Testis (tissue), 3 donors: ENCODE measurements around the gene FHIT. TPM values are rescaled to one million over a fixed set of nuclear protein-coding genes. Genes with fewer than 3 reads are reported as not detected.

Experiments
- DNase-seq: peaks from one replicate; pipeline ENCODE4 v3.0.0-alpha.2; 2019
- H3K27ac ChIP-seq, 2 donors: fragments of 200-600 bp; sonication (generic); one replicate each; pipeline ENCODE4 v1.5.1; 2019
- H3K27me3 ChIP-seq: fragments of 200-600 bp; sonication (generic); one replicate; pipeline ENCODE4 v1.5.1; 2019
- H3K36me3 ChIP-seq: fragments of 200-600 bp; sonication (generic); one replicate; pipeline ENCODE4 v1.5.1; 2017; ENCODE audit warnings: low read depth; ENCODE audit errors: missing control alignments
- H3K4me1 ChIP-seq: fragments of 200-600 bp; sonication (generic); one replicate; pipeline ENCODE4 v1.5.1; 2019
- H3K4me3 ChIP-seq, 2 donors: fragments of 200-600 bp; sonication (generic); one replicate each; pipeline ENCODE4 v1.5.1; 2017 to 2019
- H3K9me3 ChIP-seq: fragments of 200-600 bp; sonication (generic); one replicate; pipeline ENCODE4 v1.5.1; 2017
- POLR2A ChIP-seq: fragments of 450-650 bp; IDR thresholded peaks from one replicate; pipeline ENCODE4 v1.6.1; 2017; ENCODE audit warnings: antibody characterized with exemption, mild to moderate bottlenecking, moderate library complexity
- WGBS, 2 donors: methylation state at CpG; one replicate each; pipeline ENCODE4 v1.1.5; 2018; 5-methylcytosine and 5-hydroxymethylcytosine counted together
- intact Hi-C: fragments of 100-400 bp; cut with DNase I; formaldehyde crosslinking; loops from one replicate; pipeline ENCODE4 v1.15.1; 2023; ENCODE audit warnings: low total_unique reads
- polyA plus RNA-seq: library from polyadenylated mRNA; stranded (reverse); fragments of 350-450 nt; fragmentation: Illumina TruSeq; extraction: RNeasy Lipid Tissue Mini Kit (QIAGEN cat#74804); gene quantifications from one replicate; pipeline ENCODE4 v1.2.3, GENCODE V29; 2014; ENCODE audit warnings: low read depth, low replicate concordance; ENCODE audit not compliant: insufficient read depth
- total RNA-seq, 2 donors: library from RNA; depleted of rRNA; stranded (reverse); fragments of >200 nt; gene quantifications; one replicate each; pipeline ENCODE4 v1.2.3, GENCODE V29; 2016
- TF ChIP-seq, protein P1 (sequence below), 3 experiments: fragments of 450-650 bp in 2 of 3; fragments of 200-600 bp in 1 of 3; sonication (generic) in 1 of 3; IDR thresholded peaks; one replicate each; pipeline ENCODE4 v1.5.1; 2016 to 2019; ENCODE audit warnings: antibody characterized with exemption in 3 of 3, mild to moderate bottlenecking in 2 of 3, moderate library complexity in 1 of 3

Gene FHIT
- total and polyA plus RNA-seq, 3 donors from 2014 or later = 10.1 to 29.6 (median 15.5) TPM

DNA sequence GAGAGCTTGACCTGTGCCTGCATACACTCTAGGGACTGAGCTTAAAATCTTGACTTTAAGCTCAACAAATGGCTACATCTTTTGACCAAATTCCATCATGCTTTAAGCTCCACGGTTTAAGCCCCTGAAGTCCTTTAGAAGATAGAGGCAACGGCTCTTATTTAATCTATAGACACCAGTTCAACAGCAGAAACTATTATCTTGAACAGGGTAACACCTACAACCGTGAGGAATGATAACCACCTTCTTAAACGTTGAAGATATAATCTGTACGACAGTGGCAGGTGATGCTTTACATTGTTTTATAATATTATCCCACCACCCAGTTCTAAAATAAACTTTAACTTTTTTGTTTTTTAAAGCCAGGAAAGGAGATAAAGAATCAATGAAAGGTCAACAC, 1007.8 kb downstream of the FHIT start:
- H3K36me3 ChIP-seq = no peaks in the 10 kb centered on the region
- no peak for DNase-seq

DNA sequence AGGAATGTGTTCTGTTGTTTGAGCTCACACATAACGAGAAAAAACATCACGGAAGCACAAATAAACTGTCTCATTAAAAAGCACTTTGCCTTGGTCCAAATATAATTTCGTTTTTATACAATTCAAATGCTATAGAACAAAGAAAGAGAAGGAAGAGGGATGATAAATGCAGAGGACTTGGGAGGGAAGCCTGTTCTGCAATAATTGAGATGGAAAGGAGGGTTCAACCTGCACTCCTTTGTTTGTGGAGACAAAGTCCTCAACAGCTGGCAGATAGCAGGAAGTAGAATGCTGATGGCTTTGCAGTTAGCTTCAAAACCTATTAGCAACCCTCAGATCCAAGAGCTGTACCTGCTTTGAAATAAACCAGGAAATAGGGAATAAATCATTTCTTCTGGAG, 1010.8 kb downstream of the FHIT start:
- no peak for DNase-seq
- TF ChIP-seq, protein P1, sequence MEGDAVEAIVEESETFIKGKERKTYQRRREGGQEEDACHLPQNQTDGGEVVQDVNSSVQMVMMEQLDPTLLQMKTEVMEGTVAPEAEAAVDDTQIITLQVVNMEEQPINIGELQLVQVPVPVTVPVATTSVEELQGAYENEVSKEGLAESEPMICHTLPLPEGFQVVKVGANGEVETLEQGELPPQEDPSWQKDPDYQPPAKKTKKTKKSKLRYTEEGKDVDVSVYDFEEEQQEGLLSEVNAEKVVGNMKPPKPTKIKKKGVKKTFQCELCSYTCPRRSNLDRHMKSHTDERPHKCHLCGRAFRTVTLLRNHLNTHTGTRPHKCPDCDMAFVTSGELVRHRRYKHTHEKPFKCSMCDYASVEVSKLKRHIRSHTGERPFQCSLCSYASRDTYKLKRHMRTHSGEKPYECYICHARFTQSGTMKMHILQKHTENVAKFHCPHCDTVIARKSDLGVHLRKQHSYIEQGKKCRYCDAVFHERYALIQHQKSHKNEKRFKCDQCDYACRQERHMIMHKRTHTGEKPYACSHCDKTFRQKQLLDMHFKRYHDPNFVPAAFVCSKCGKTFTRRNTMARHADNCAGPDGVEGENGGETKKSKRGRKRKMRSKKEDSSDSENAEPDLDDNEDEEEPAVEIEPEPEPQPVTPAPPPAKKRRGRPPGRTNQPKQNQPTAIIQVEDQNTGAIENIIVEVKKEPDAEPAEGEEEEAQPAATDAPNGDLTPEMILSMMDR (IDR thresholded peaks at IDR 0.05) = no peak
- TF ChIP-seq POLR2A = no peak
- H3K4me1 ChIP-seq = no peaks in the 10 kb centered on the region

More for the DNA sequence above, 1007.8 kb downstream of the FHIT start:
- Histone ChIP-seq H3K27ac (no peak overlapping the region), H3K9me3 (no peaks in the 10 kb centered on the region), H3K27me3 (no peaks in the 10 kb centered on the region), H3K4me3 (no peak overlapping the region), H3K4me1 (no peaks in the 10 kb centered on the region)
- intact Hi-C loops = no loop called here
- TF ChIP-seq, protein P1 (IDR thresholded peaks at IDR 0.05) = no peak
- no peak for TF ChIP-seq POLR2A
- WGBS, 2 donors = 64 to 72% methylated on average over 5 of the region's 5 CpGs

DNA sequence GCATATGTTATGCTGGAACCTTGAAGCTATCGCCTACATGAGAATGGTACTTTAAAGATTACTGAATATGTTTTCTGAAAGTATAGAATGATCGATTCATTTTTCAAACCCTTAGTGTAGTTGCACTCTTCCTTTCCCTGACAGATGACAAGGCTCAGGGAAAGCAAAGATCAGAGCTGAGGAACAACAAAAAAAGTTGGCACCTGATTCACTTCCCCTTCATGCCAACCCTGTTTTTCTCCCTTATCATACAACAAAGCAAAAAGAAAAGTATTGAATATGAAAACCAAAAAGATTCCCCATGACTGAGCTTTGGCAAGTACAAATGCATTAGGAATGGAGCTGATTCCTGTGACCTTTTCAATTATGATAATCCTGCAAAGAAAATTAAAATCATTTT, 1012.7 kb downstream of the FHIT start:
- Histone ChIP-seq H3K4me1 (no peaks in the 10 kb centered on the region), H3K36me3 (no peaks in the 10 kb centered on the region), H3K27me3 (no peaks in the 10 kb centered on the region), H3K27ac (no peak overlapping the region), H3K4me3 (no peak overlapping the region), H3K9me3 (no peaks in the 10 kb centered on the region)
- DNase-seq = no peak
- TF ChIP-seq, protein P1 (IDR thresholded peaks at IDR 0.05) = no peak
- no peak for TF ChIP-seq POLR2A
- 78 to 92% methylated on average over 2 of the region's 2 CpGs for WGBS, 2 donors
- intact Hi-C loops = no loop called here

More for the DNA sequence above, 1010.8 kb downstream of the FHIT start:
- H3K9me3 ChIP-seq = no peaks in the 10 kb centered on the region
- no peaks in the 10 kb centered on the region for H3K27me3 ChIP-seq
- no peaks in the 10 kb centered on the region for H3K36me3 ChIP-seq
- WGBS, 2 donors = 67 to 68% methylated on average over 3 of the region's 3 CpGs
- no peak overlapping the region for H3K27ac ChIP-seq
- intact Hi-C loops = no loop called here
- no peak overlapping the region for H3K4me3 ChIP-seq

DNA sequence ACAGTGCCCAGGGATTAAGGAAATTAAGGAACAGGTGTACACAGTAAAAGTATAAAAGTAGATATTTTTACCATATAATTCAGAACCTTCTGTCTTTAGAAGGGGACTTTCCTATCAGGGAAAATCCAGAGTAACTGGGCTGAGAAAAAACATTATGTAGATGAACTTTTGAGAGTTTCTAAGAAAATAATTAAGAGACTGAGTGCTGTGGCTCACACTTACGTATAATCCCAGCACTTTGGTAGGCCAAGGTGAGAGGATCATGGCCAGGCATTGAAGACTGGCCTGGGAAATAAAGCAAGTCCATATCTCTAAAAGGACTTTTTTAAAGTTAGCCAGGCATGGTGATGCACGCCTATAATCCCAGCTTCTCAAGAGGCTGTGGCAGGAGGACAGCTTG, 1021.8 kb downstream of the FHIT start:
- WGBS, 2 donors = 85 to 95% methylated on average over 2 of the region's 2 CpGs
- no peak overlapping the region for H3K27ac ChIP-seq
- no peaks in the 10 kb centered on the region for H3K36me3 ChIP-seq
- no peaks in the 10 kb centered on the region for H3K9me3 ChIP-seq
- H3K4me3 ChIP-seq = no peak overlapping the region
- intact Hi-C loops = no loop called here
- H3K27me3 ChIP-seq = no peaks in the 10 kb centered on the region
- no peak for DNase-seq
- H3K4me1 ChIP-seq = no peaks in the 10 kb centered on the region
- TF ChIP-seq, protein P1 (IDR thresholded peaks at IDR 0.05) = no peak
- no peak for TF ChIP-seq POLR2A

DNA sequence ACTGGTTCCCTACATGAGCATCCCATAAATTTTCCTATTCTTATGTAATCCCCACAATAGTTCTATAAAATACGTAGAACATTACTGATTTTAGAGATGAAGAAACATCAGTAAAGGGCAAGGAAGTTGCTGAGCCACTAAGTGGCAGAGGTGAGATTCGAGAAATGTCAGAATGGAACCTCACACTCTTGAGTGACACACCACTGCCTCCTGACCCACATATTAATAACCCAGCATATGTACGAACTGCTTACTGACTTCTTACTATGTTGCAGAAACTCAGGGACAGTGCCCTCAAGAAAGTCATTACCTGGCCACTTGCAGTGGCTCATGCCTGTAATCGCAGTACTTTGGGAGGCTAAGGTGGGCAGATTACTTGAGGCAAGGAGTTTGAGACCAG, 1022.4 kb downstream of the FHIT start:
- TF ChIP-seq POLR2A = no peak
- TF ChIP-seq, protein P1 (IDR thresholded peaks at IDR 0.05) = no peak
- H3K27me3 ChIP-seq = no peaks in the 10 kb centered on the region
- intact Hi-C loops = no loop called here
- no peaks in the 10 kb centered on the region for H3K9me3 ChIP-seq
- H3K27ac ChIP-seq = no peak overlapping the region
- H3K4me3 ChIP-seq = no peak overlapping the region
- WGBS, 2 donors = 51 to 96% methylated on average over 4 of the region's 4 CpGs
- no peaks in the 10 kb centered on the region for H3K4me1 ChIP-seq
- H3K36me3 ChIP-seq = no peaks in the 10 kb centered on the region
- DNase-seq = no peak
